Lung (tissue), 12 donors: Measurements from ENCODE around the gene ZNF236. TPM values are rescaled to one million over a fixed set of nuclear protein-coding genes. Genes with fewer than 3 reads are reported as not detected.

Experiments used
- ATAC-seq: fragments of 200-7000 bp; cut with Tn5 transposase; one replicate; pipeline ENCODE4 v1.9.1; 2020; ENCODE audit warnings: moderate number of reproducible peaks; ENCODE audit not compliant: insufficient read depth, low FRiP score
- DNase-seq, 3 donors: peaks; one replicate each; pipeline ENCODE4 v3.0.0-alpha.2; 2013 to 2017
- H3K27ac ChIP-seq, 2 donors: one replicate each; pipeline ENCODE4 v1.5.1; 2013; ENCODE audit warnings: mild to moderate bottlenecking in 2 of 2, moderate library complexity in 2 of 2, control low read depth in 1 of 2, inconsistent platforms in 1 of 2, low read depth in 1 of 2, low read length in 1 of 2
- H3K27me3 ChIP-seq, 3 donors: one replicate each; pipeline ENCODE4 v1.5.1; 2013; ENCODE audit warnings: low read length in 2 of 3; ENCODE audit not compliant: control insufficient read depth in 3 of 3, insufficient read depth in 3 of 3
- H3K36me3 ChIP-seq, 4 donors: one replicate each; pipeline ENCODE4 v1.5.1; 2013; ENCODE audit warnings: low read length in 4 of 4, mild to moderate bottlenecking in 1 of 4, moderate library complexity in 1 of 4; ENCODE audit not compliant: control insufficient read depth in 4 of 4, insufficient read depth in 4 of 4
- H3K4me1 ChIP-seq, 5 donors: one replicate each; pipeline ENCODE4 v1.5.1; 2013; ENCODE audit warnings: low read length in 5 of 5, mild to moderate bottlenecking in 2 of 5, moderate library complexity in 1 of 5; ENCODE audit not compliant: control insufficient read depth in 5 of 5, insufficient read depth in 5 of 5
- H3K4me3 ChIP-seq: one replicate; pipeline ENCODE4 v1.5.1; 2013; ENCODE audit warnings: mild to moderate bottlenecking, control low read depth, moderate library complexity
- H3K9ac ChIP-seq, 2 donors: one replicate each; pipeline ENCODE4 v1.5.1; 2013; ENCODE audit warnings: low read length in 2 of 2, control low read depth in 1 of 2; ENCODE audit not compliant: insufficient read depth in 1 of 2
- H3K9me3 ChIP-seq, 4 donors: one replicate each; pipeline ENCODE4 v1.5.1; 2013; ENCODE audit warnings: low read length in 3 of 4, mild to moderate bottlenecking in 1 of 4, moderate library complexity in 1 of 4; ENCODE audit not compliant: control insufficient read depth in 4 of 4, insufficient read depth in 3 of 4
- WGBS, 2 donors: extraction: QIAGEN DNeasy Blood & Tissue Kit; methylation state at CpG; one replicate each; pipeline ENCODE4 v1.1.7; 2013; 5-methylcytosine and 5-hydroxymethylcytosine counted together
- polyA plus RNA-seq, 2 donors: library from polyadenylated mRNA; stranded (reverse); fragments of 200-250 nt; gene quantifications; one replicate each; pipeline ENCODE4 v1.2.1, GENCODE V29; 2013
- total RNA-seq, 2 donors: library from RNA; depleted of rRNA in 1 of 2; stranded (reverse); fragments of >200 nt in 1 of 2; gene quantifications; one replicate each; pipeline ENCODE4 v1.2.1, GENCODE V29; 2014 to 2021
- TF ChIP-seq, protein P1 (sequence below): IDR thresholded peaks from 2 replicates; pipeline ENCODE4 v1.5.1; 2012; ENCODE audit warnings: mild to moderate bottlenecking; ENCODE audit errors: control extremely low read depth, extremely low read depth
- donor health status: control.
- donor health status: control.
- donor health status: Bipolar disorder and iron deficiency.
- donor health status: healthy.
- donor health status: DM: yes; HTN: yes; CAD: no.

Gene ZNF236
- total and polyA plus RNA-seq, 4 donors: 2.4 to 23.1 (median 8.8) TPM

DNA sequence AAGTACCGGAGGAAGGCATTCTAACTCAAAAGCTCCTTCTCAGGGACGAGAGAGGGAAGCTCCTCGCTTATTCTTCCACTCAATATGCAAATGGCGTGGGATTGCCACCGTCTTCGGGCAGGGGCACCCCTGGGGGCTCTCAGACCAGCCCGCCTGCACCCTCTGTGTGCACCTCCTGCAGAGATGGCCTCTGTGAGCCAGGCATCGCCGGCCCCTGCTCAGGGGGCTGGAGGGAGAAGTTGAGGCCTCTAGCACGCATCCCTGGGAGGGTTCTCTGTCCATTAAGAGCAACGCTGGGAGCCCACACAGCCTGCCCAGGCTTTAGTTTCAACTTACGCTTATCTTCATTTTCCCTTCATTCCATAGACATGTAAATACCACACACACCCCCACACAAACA lies 184.9 kb downstream of the ZNF236 start:
- WGBS, 2 donors: 70 to 81% methylated on average over 12 of the region's 12 CpGs

GRCh38 chr18:77008006-77008405 lies 185.6 kb downstream of the ZNF236 start:
- DNase-seq (no peak), ATAC-seq (no peak)
- WGBS, 2 donors: 95 to 96% methylated on average over 13 of the region's 13 CpGs
- Histone ChIP-seq H3K9ac (no peak overlapping the region), H3K9me3 (no peaks in the 10 kb centered on the region), H3K27ac (no peak overlapping the region), H3K36me3 (peaks cover 0 to 13% (median 0%) of the 10 kb centered on the region in 4 donors), H3K4me1 (peaks cover 0 to 3% (median 0%) of the 10 kb centered on the region in 5 donors), H3K27me3 (no peaks in the 10 kb centered on the region), H3K4me3 (no peak overlapping the region)
- TF ChIP-seq, protein P1, sequence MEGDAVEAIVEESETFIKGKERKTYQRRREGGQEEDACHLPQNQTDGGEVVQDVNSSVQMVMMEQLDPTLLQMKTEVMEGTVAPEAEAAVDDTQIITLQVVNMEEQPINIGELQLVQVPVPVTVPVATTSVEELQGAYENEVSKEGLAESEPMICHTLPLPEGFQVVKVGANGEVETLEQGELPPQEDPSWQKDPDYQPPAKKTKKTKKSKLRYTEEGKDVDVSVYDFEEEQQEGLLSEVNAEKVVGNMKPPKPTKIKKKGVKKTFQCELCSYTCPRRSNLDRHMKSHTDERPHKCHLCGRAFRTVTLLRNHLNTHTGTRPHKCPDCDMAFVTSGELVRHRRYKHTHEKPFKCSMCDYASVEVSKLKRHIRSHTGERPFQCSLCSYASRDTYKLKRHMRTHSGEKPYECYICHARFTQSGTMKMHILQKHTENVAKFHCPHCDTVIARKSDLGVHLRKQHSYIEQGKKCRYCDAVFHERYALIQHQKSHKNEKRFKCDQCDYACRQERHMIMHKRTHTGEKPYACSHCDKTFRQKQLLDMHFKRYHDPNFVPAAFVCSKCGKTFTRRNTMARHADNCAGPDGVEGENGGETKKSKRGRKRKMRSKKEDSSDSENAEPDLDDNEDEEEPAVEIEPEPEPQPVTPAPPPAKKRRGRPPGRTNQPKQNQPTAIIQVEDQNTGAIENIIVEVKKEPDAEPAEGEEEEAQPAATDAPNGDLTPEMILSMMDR: no peak

More for the DNA sequence above, 184.9 kb downstream of the ZNF236 start:
- H3K4me3 ChIP-seq: no peak overlapping the region
- ATAC-seq (no peak), DNase-seq (no peak)
- no peaks in the 10 kb centered on the region for H3K9me3 ChIP-seq
- no peaks in the 10 kb centered on the region for H3K27me3 ChIP-seq
- no peak overlapping the region for H3K9ac ChIP-seq
- H3K36me3 ChIP-seq: peaks cover 0 to 13% (median 0%) of the 10 kb centered on the region in 4 donors
- peaks cover 0 to 3% (median 0%) of the 10 kb centered on the region in 5 donors for H3K4me1 ChIP-seq
- TF ChIP-seq, protein P1: no peak
- H3K27ac ChIP-seq: no peak overlapping the region

DNA sequence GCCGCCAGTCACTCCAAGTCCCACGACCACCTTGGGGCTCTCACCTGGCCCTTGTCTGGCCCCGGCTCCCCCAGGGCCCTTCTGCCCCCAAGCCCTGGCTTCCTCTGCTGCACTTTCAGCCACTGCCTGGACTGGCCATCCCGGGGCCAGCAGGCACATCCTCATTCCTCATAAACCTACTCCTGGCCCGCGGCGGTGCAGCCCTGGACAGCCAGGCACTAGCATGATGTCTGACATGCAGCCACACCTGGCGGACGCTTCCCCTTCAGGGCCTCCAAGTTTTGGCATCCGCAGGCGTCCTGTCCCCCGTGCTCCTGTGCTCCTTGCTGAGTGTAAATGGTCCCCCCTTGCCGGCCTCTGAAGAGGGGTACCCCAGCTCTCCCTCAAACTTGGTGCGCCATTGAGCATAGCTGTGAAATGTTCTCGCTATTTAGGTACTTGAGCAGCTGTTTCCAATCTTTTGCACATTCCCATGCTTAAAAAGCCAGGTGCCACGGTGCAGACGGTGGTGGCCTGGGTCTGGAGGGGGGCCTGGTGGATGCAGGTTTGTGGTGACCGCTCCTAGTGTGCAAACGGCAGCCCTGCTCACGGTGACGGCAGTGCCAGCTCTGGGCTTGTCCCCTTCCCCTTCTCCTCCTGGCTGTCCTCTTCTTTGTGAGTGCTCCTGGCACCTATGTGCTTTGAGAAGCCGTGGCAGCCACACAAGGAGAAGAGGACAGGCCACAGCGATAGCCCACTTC lies 186.4 kb downstream of the ZNF236 start:
- 90 to 94% methylated on average over 23 of the region's 23 CpGs for WGBS, 2 donors
- Histone ChIP-seq H3K9me3 (no peaks in the 10 kb centered on the region), H3K9ac (no peak overlapping the region), H3K27ac (no peak overlapping the region), H3K36me3 (peaks cover 0 to 13% (median 0%) of the 10 kb centered on the region in 4 donors), H3K4me1 (peaks cover 0 to 5% (median 3%) of the 10 kb centered on the region in 5 donors), H3K27me3 (no peaks in the 10 kb centered on the region), H3K4me3 (no peak overlapping the region)
- ATAC-seq (no peak), DNase-seq (no peak)
- TF ChIP-seq, protein P1: no peak
